ENCODE results near the gene EFCAB5. TPM values are rescaled to one million over a fixed set of nuclear protein-coding genes. Genes with fewer than 3 reads are reported as not detected.

EFCAB5 gene
- total and polyA plus RNA-seq, 2 of the 13 experiments (the other 11 are each of a cell fraction or from before 2014, with no cell fraction given), result 0.15 TPM; not detected in 1

- TF ChIP-seq SPEN (CRISPR knock-in tag; IDR thresholded peaks at IDR 0.05; ENCODE audit: low read depth) (no peak), NFRKB (IDR thresholded peaks at IDR 0.05) (no peak), CCDC6 (CRISPR knock-in tag; IDR thresholded peaks at IDR 0.05) (no peak), ZNF24 (IDR thresholded peaks at IDR 0.05) (no peak), KDM5B (CRISPR knock-in tag; IDR thresholded peaks at IDR 0.05; ENCODE audit: borderline replicate concordance) (peak; percentile 27; the same call in 1 of the 2 replicates), KLF12 (CRISPR knock-in tag; IDR thresholded peaks at IDR 0.05; ENCODE audit: borderline replicate concordance) (no peak), ZNF615 (CRISPR knock-in tag; IDR thresholded peaks at IDR 0.05; ENCODE audit: borderline replicate concordance) (no peak), ZNF331 (CRISPR knock-in tag; IDR thresholded peaks at IDR 0.05) (peak; percentile 78; the same call in 1 of the 2 replicates), NR2C2 (CRISPR knock-in tag; IDR thresholded peaks at IDR 0.05; ENCODE audit: borderline replicate concordance) (peak; percentile 65; the same call in 1 of the 2 replicates), ISL2 (CRISPR knock-in tag; IDR thresholded peaks at IDR 0.05) (no peak; the same call in 1 of the 2 replicates), DRAP1 (CRISPR knock-in tag; IDR thresholded peaks at IDR 0.05) (no peak), ZNF691 (CRISPR knock-in tag; IDR thresholded peaks at IDR 0.05; ENCODE audit: borderline replicate concordance, low read depth) (no peak), ZZZ3 (CRISPR knock-in tag; IDR thresholded peaks at IDR 0.05; ENCODE audit: borderline replicate concordance) (no peak), PPARG (CRISPR knock-in tag; conservative IDR thresholded peaks at IDR 0.05) (peak; percentile 87)
Measured at GRCh38 chr17:30104575-30105339, 163.3 kb downstream of the EFCAB5 start (continued).
